SK-N-MC (cell line): ENCODE results near the gene TTC21A.

Source experiments
- FOXP2 ChIP-seq: optimal IDR thresholded peaks from 2 replicates; pipeline ENCODE3; 2011; ENCODE audit warnings: mild to moderate bottlenecking, moderate library complexity; ENCODE audit not compliant: insufficient read depth; ENCODE audit errors: extremely low read length, control extremely low read depth
- POLR2AphosphoS5 ChIP-seq: IDR thresholded peaks from 2 replicates; pipeline ENCODE4 v1.6.1; 2012; ENCODE audit warnings: mild to moderate bottlenecking, low read depth, low read length, borderline replicate concordance

- TF ChIP-seq POLR2AphosphoS5 (no peak), FOXP2 (no peak)
Measured at GRCh38 chr3:39135170-39135805, 27.8 kb downstream of the TTC21A start.
